ENCODE data around the gene C3orf49.

C3orf49 gene

GRCh38 chr3:63851287-63851686, 32.2 kb downstream of the C3orf49 start:
- DNase-seq (ENCODE audit: low read depth): no peak

- no peak for DNase-seq (ENCODE audit: low read depth)
Observed at GRCh38 chr3:63853106-63853505, 34.0 kb downstream of the C3orf49 start.

GRCh38 chr3:63855333-63855940, 36.3 kb downstream of the C3orf49 start:
- DNase-seq (ENCODE audit: low read depth): no peak

- DNase-seq (ENCODE audit: low read depth): no peak
Observed at GRCh38 chr3:63857311-63857710, 38.2 kb downstream of the C3orf49 start.

- DNase-seq (ENCODE audit: low read depth): no peak
Observed at GRCh38 chr3:63860776-63861175, 41.7 kb downstream of the C3orf49 start.

- DNase-seq (ENCODE audit: low read depth): no peak
Observed at GRCh38 chr3:63861306-63861705, 42.2 kb downstream of the C3orf49 start.

GRCh38 chr3:63862804-63863149, 43.7 kb downstream of the C3orf49 start:
- no peak for DNase-seq (ENCODE audit: low read depth)

- DNase-seq (ENCODE audit: low read depth): peak; percentile 57
Observed at GRCh38 chr3:63863150-63864007, 44.3 kb downstream of the C3orf49 start, which contains the start of the genes ATXN7 and THOC7. Gene ATXN7, plus strand, starts transcription at chr3:63863867. Its CDS starts 48,732 bp downstream, at chr3:63912599. Gene THOC7, minus strand, starts transcription at chr3:63863805. Its CDS starts 15 bp downstream, at chr3:63863790.

GRCh38 chr3:63864008-63864964, 45.2 kb downstream of the C3orf49 start:
- DNase-seq (ENCODE audit: low read depth): peak; percentile 24

GRCh38 chr3:63864965-63865327, 45.8 kb downstream of the C3orf49 start:
- no peak for DNase-seq (ENCODE audit: low read depth)

- no peak for DNase-seq (ENCODE audit: low read depth)
Observed at GRCh38 chr3:63867225-63867624, 48.1 kb downstream of the C3orf49 start.

GRCh38 chr3:63869940-63870614, 51.0 kb downstream of the C3orf49 start:
- DNase-seq (ENCODE audit: low read depth): no peak

GRCh38 chr3:63870615-63871005, 51.5 kb downstream of the C3orf49 start:
- no peak for DNase-seq (ENCODE audit: low read depth)

- no peak for DNase-seq (ENCODE audit: low read depth)
Observed at GRCh38 chr3:63872135-63872924, 53.2 kb downstream of the C3orf49 start.

- no peak for DNase-seq (ENCODE audit: low read depth)
Observed at GRCh38 chr3:63874769-63875168, 55.7 kb downstream of the C3orf49 start.

GRCh38 chr3:63875510-63875909, 56.4 kb downstream of the C3orf49 start:
- no peak for DNase-seq (ENCODE audit: low read depth)

GRCh38 chr3:63876260-63876659, 57.2 kb downstream of the C3orf49 start:
- DNase-seq (ENCODE audit: low read depth): no peak

- no peak for DNase-seq (ENCODE audit: low read depth)
Observed at GRCh38 chr3:63877737-63878393, 58.8 kb downstream of the C3orf49 start.

- no peak for DNase-seq (ENCODE audit: low read depth)
Observed at GRCh38 chr3:63878394-63879060, 59.4 kb downstream of the C3orf49 start.

GRCh38 chr3:63880653-63881052, 61.6 kb downstream of the C3orf49 start:
- no peak for DNase-seq (ENCODE audit: low read depth)

Measured in stimulated activated CD4-positive, alpha-beta T cell treated with anti-CD3 and anti-CD28 coated beads, Interleukin-2, amount 100 ng/mL, for 4 hours (primary cell).